MV-4-11 (cell line): Measurements from ENCODE around the gene NLGN4X.

ENCODE experiments used
- DNase-seq: peaks from one replicate; lab custom pipeline; 2025; lab: John Stamatoyannopoulos, UW

The NLGN4X gene

GRCh38 chrX:6151971-6152370 is 76.7 kb downstream of the NLGN4X start:
- DNase-seq, result no peak

GRCh38 chrX:6149060-6149872 is 79.4 kb downstream of the NLGN4X start:
- no peak for DNase-seq

DNA sequence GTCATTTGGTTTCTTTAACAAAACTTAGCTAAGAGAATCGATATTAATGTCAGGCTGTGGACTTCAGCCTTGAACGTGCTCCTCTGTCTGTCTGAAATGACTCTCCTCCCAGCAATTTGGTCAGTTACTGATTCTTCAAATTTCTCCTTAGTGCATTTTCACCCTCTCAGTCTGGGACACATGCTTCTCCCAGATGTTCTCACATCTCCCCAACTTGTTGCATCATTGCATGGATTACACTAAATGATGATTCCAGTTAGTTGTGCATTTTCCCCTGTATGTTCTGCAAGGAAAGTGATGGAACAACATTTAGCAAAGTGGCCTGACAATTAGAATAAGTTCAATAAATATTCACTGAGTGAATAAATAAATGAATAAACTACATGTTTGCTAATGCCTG is 94.4 kb downstream of the NLGN4X start:
- no peak for DNase-seq

DNA sequence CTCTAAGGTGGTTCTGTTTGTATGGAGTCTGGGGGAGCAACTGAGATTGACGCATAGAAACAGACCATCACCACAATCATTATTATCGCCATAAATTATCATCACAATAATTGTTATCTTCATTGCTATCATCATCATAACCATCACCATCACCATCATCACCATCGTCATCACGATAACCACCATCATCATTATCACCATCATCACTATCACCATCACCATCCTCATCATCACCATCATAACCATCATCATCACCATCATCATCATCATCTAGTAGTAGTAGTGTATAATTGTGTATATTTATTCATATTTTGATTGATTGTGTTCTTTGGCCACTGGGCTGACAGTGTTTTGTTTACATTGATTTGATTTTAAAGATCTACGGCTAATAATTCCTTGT is 95.7 kb downstream of the NLGN4X start:
- no peak for DNase-seq

DNA sequence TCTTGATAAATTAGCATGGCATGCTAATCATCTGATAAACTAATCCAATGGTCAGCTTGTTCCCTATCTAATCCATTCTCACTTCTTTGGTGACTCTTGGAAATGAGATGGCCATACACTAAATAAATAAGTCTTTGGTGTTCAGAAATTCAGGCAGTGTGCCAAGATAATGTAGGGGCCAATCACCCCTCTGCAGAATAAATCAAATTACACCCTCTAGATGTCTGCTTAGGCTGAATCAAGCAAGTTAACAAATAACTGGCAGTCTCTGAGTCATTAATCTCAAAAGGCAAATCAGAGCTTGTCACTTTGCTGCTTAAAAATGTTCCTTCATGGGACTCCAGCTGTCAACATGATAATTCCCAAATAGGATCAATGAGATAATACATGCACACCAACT is 97.4 kb downstream of the NLGN4X start:
- no peak for DNase-seq

DNA sequence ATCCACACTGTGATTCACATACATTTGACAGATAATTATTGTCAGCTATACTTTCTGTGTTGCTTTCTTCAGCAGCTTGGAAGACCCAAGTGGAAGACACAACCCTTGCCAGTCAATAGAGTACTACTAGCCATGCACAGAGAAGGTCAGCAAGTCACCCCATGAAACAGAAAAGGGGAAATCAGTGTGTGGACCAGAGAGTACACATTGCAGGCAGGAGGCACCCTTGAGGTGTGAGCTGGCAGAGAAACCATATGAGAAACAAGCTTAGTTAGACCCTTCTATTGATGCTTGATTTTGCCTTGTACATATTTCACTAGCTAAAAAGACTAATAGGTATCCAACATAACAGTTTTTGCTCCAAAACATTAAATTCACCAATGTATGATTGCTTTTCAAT is 99.5 kb downstream of the NLGN4X start:
- no peak for DNase-seq

GRCh38 chrX:6120329-6120728 is 108.3 kb downstream of the NLGN4X start:
- no peak for DNase-seq

GRCh38 chrX:6095469-6095868 is 133.2 kb downstream of the NLGN4X start:
- DNase-seq, result no peak

DNA sequence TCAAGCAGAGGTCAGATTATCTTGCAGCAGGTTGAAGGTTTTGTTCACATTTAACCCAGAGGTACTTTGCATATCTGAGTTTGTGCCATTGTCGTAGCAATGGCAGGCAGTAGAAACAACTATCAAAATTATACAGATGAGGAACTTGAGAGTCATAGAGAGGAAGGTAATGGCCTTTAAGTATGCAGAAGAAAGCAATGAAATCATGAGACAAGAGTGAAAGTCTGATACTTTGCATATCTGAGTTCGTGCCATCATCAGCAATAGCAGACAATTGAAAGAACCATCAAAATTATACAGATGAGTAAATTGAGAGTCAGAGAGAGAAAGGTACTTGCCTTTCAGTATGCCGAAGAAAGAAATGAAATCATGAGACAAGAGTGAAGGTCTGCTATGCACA is 154.1 kb downstream of the NLGN4X start:
- DNase-seq, result no peak

- no peak for DNase-seq
These were observed 156.9 kb downstream of the NLGN4X start for GRCh38 chrX:6071731-6072130.

- no peak for DNase-seq
These were observed 161.1 kb downstream of the NLGN4X start for GRCh38 chrX:6067600-6067999.

DNA sequence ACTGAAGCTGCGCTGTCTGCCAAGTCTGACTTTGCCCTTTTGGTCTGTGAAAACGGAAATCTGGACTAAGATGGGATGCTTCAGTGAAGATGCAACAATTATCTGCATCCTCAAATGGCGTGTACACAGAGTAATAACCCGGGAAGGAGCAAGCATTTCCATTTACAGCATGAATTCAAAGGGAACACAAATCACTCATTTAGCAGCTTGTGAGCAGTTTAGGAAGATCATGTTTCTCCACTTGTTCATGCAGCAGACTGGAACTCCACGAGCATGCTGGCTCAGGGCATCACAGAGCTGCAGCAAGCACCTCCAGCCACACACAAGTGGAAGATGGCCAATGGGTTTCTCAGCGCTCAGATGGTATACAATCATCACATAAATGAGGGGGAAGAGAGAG is 175.5 kb downstream of the NLGN4X start:
- no peak for DNase-seq

DNA sequence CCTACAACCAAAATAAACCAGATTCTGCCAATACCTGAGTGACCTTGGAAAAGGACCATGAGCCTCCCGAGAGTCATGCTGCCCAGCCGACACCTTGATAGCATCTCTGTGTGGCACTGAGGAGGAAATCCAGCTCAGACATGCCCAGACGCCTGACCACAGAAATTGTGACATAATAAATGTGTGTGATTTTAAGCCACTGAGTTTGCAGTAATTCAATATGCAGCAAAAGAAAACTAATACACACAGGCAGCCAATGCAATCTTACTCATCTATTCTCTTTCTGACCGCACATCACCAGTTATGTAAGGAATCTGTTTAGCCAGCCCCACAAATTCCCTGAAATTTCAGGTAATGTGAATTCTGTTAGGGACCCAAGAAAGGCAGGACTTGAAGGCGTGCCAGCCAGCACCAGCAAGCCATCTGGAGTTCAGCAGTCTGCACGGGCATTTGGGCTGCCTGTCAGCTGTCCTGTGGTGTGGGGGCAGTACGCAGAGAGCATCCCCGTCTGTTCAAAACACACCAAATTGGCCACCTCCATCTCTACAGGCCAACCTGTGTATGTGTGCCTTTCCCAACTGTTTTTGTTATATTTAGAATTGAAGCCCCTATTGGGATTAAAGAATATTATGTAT is 176.4 kb downstream of the NLGN4X start:
- DNase-seq, result no peak

DNA sequence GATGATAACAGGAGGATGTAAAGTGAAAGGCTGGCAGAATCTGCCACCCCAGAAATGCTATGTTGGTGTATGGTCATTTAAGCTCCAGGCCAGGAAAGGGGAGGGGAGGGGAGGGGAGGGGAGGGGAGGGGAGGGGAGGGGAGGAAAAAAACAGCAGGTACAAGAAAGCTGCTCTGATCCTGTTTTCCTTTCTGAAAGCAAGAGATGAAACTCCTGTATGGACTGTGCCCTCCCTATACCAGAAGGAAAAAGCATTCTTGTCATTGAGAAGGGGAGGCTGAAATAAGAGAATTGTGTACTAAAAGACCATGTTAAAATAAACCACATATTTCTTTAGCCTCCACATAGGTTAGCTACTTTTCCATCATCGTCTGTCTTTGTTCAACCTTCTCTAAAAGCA is 179.5 kb downstream of the NLGN4X start:
- DNase-seq, result no peak

DNA sequence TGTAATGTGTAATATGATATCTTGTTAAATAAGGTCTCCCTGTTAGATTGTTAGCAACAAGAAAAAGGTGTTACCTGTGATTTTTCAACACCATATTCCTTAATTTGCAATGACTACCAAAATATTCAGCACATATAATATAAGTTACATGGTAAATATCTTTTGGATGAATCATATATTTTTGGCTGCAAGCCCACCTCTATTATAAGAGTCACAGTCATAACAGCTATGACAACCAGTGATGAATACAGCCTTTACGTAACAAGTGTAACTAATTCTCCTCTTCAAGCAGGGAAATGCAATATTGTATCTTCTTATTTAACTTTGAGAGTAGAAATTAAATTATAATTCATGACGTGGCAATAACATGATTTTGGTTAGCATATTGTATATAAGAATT is 187.0 kb downstream of the NLGN4X start:
- DNase-seq, result no peak

- DNase-seq, result no peak
These were observed 199.7 kb downstream of the NLGN4X start for GRCh38 chrX:6029014-6029413.

DNA sequence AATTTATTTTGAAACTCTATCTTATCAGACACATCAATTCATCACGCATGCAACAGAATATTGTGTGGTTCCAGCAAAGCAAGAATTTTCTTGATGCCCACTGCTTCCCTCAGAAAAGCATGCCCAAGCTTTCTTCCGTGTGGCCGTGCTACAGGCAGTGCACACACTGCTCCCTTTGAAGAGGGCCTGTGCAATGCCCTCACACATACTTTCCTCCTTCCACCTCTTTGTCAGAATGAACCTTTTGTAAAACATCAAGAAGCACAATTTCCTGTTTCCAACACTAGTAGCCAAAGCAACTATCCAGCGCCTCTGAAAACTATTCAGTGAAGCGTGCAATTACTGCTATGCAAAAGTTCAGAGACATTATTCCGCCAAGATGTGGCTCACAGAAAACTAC is 201.7 kb downstream of the NLGN4X start:
- DNase-seq, result no peak

DNA sequence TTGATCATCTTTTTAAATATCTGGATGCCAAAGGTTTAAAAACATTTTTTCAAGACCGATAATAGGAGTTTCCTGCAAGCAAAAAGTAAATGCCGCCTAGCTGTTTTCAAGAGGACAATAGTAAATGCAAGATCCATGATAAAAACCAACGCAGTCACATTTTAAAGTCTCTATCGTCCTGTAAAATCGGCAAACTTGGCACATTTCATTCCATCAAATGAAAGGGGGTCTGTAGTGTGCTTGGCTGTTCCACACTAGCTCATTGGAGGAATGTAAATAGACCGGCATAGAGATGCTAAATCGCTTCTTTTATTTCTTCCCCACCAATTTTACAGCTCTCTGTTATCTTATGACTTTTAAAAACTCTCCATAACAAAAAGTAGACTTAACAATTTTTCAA is 202.2 kb downstream of the NLGN4X start:
- DNase-seq, result no peak

DNA sequence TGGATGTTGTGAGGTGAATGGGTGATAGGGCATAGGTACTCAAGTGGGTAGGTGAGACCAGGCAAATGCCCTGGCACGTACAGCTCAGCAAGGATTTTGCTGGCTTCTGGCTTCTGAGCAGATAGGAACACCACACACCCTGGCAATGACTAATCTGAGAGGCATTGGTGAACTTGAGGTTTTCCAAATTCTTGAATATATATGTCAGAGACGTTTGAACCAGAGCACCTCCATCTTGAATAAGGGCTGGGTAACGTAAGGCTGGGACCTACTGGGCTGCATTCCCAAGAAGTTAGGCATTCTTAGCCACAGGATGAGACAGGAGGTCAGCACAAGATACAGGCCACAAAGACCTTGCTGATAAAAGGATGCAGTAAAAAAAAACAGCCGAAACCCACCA is 204.5 kb downstream of the NLGN4X start:
- DNase-seq, result no peak

DNA sequence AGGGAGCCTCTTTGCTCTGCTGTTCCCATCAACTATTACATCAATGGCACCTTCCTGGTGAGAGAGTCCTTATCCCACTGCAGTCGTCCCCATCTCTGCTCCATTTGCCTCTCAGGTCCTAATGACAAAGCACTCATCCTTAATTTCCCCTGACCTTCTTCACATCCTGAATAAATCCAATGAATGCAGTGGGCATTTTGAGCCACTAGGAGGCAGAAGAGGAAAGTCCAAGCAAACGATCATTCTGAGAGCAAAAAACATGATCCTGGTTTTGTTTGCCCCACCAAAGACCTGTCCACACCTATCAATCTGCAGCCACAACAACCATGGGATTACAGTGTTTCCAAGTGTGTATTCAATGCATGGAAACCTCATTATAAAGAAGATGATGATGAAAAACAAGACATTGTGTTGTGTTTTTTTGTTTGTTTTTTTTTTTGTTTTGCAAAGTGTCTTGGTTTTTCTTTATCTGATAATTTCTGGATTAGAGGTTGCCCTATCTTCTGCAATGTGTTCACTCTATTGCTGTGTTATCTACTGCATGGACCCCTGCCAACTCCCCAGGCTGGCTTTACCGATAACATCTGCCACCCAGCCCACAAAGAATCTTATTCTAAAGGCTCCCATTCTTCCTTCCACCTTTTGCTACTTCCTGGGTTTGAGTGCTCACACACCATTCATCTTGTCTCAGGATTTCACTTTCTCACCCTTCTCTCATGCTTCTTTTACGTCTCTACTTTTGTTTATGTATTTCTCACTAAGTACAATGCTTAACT is 207.2 kb downstream of the NLGN4X start:
- no peak for DNase-seq

- DNase-seq, result no peak
These were observed 209.6 kb downstream of the NLGN4X start for GRCh38 chrX:6019076-6019475.

- DNase-seq, result no peak
These were observed 213.2 kb downstream of the NLGN4X start for GRCh38 chrX:6015423-6015822.

- no peak for DNase-seq
These were observed 216.3 kb downstream of the NLGN4X start for GRCh38 chrX:6012357-6012756.
